Loucy (cell line): ENCODE measurements around the gene PAFAH1B1.

Source experiments
- EZH2phosphoT487 ChIP-seq: fragments of 200-600 bp; IDR thresholded peaks from 2 replicates; pipeline ENCODE4 v1.6.1; 2018; ENCODE audit warnings: antibody characterized with exemption, mild to moderate bottlenecking, moderate library complexity, borderline replicate concordance
- TF ChIP-seq, protein P1 (sequence below): fragments of 200-600 bp; sonication (generic); conservative IDR thresholded peaks from 2 replicates; pipeline ENCODE4 v1.5.1; 2014; ENCODE audit warnings: mild to moderate bottlenecking, antibody characterized with exemption, low read length

DNA sequence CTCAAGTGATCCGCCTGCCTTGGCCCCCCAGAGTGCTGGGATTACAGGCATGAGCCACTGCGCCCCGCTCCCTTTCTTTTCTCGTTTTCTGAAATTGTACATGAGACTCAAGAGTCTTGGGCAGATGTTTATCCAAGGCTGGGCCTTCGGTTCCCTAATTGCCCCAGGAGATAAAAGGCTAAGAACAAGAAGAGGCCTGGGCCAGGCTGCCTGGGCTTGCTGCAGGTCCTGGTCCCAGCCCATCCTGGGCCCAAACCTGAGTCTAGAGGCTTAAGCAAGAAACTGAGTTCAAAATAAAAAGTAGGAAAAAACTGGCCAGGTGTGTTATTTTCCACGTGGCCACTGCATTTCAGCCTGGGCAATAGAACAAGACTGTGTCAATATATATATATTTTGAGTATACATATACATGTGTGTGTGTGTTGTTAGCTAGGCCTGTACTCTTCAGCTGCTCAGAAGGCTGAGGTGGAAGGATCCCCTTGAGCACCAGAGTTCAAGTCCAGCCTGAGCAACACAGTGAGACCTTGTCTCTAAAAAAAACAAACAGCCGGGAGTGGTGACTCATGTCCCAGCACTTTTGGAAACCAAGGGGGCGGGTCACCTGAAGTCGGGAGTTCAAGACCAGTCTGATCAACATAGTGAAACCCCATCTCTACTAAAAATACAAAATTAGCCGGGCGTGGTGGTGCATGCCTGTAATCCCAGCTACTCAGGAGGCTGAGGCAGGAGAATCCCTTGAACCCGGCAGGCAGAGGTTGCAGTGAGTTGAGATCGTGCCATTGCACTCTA, 124.9 kb downstream of the PAFAH1B1 start:
- TF ChIP-seq, protein P1, sequence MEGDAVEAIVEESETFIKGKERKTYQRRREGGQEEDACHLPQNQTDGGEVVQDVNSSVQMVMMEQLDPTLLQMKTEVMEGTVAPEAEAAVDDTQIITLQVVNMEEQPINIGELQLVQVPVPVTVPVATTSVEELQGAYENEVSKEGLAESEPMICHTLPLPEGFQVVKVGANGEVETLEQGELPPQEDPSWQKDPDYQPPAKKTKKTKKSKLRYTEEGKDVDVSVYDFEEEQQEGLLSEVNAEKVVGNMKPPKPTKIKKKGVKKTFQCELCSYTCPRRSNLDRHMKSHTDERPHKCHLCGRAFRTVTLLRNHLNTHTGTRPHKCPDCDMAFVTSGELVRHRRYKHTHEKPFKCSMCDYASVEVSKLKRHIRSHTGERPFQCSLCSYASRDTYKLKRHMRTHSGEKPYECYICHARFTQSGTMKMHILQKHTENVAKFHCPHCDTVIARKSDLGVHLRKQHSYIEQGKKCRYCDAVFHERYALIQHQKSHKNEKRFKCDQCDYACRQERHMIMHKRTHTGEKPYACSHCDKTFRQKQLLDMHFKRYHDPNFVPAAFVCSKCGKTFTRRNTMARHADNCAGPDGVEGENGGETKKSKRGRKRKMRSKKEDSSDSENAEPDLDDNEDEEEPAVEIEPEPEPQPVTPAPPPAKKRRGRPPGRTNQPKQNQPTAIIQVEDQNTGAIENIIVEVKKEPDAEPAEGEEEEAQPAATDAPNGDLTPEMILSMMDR, result no peak
- no peak for TF ChIP-seq EZH2phosphoT487
